Endothelial cell of umbilical vein (primary cell): Measurements from ENCODE around the gene CYP46A1. TPM values are rescaled to one million over a fixed set of nuclear protein-coding genes. Genes with fewer than 3 reads are reported as not detected.

ENCODE experiments used
- BruUV-seq: library from RNA; stranded (reverse); fragments of 400-500 nt; replicated peaks from 2 replicates; lab custom pipeline; 2021; lab: Mats Ljungman, UMichigan
- CTCF ChIA-PET: fragments of 300-600, 350-600 bp; sonication (Branson Sonifier 250); formaldehyde crosslinking; loops from one replicate; lab custom pipeline; 2021; ENCODE audit warnings: antibody characterized with exemption, inconsistent platforms; lab: Charles Lee
- POLR2A ChIA-PET: fragments of 300-600, 350-600 bp; sonication (Branson Sonifier 250); formaldehyde crosslinking; loops from one replicate; lab custom pipeline; 2021; ENCODE audit warnings: antibody characterized with exemption, inconsistent platforms; lab: Charles Lee
- DNase-seq: peaks from one replicate; pipeline ENCODE4 v3.0.0-alpha.2; 2011; ENCODE audit warnings: low read depth, low spot score
- FAIRE-seq: peaks from 2 replicates; lab custom pipeline; 2011; peaks lifted over from hg19 to GRCh38; lab: Jason Lieb, UNC
- H2AFZ ChIP-seq: 2 replicates; pipeline ENCODE4 v1.6.0; 2012; ENCODE audit warnings: low read depth, low read length, control low read depth, inconsistent platforms
- H3K27ac ChIP-seq: 2 replicates; pipeline ENCODE4 v1.5.1; 2011; ENCODE audit warnings: low read depth, mild to moderate bottlenecking, control low read depth, low read length, moderate library complexity; ENCODE audit not compliant: insufficient read depth
- H3K27me3 ChIP-seq, 2 experiments: 2 replicates each; pipeline versions ENCODE4 v1.6.0 to v1.6.1; 2011; ENCODE audit warnings: low read length in 2 of 2, mixed read lengths in 1 of 2; ENCODE audit not compliant: control insufficient read depth in 2 of 2, insufficient read depth in 2 of 2
- H3K36me3 ChIP-seq, 2 experiments: 2 replicates in 1 of 2; 3 replicates in 1 of 2; pipeline ENCODE4 v1.5.1; 2011; ENCODE audit warnings: low read length in 2 of 2, mild to moderate bottlenecking in 1 of 2, moderate library complexity in 1 of 2; ENCODE audit not compliant: control insufficient read depth in 2 of 2, insufficient read depth in 2 of 2; ENCODE audit errors: extremely low read depth in 1 of 2
- H3K4me1 ChIP-seq: 3 replicates; pipeline ENCODE4 v1.5.1; 2011; ENCODE audit warnings: mild to moderate bottlenecking, low read length; ENCODE audit not compliant: control insufficient read depth, insufficient read depth; ENCODE audit errors: extremely low read depth
- H3K4me2 ChIP-seq: 2 replicates; pipeline ENCODE4 v1.6.1; 2011; ENCODE audit warnings: low read length, control low read depth, mixed read lengths; ENCODE audit not compliant: insufficient read depth
- H3K4me3 ChIP-seq, 3 experiments: fragments of 200-600 bp in 1 of 3; sonication (generic), shearing (Covaris generic) in 1 of 3; replicated peaks in 1 of 3; 2 replicates each; pipeline ENCODE4 v1.5.1; 2011 to 2016; ENCODE audit warnings: control low read depth in 3 of 3, low read length in 3 of 3, mild to moderate bottlenecking in 2 of 3, inconsistent platforms in 1 of 3, low read depth in 1 of 3, moderate library complexity in 1 of 3; ENCODE audit not compliant: insufficient read depth in 1 of 3
- H3K79me2 ChIP-seq: 2 replicates; pipeline ENCODE4 v1.6.0; 2012; ENCODE audit warnings: low read length, inconsistent platforms; ENCODE audit not compliant: control insufficient read depth, insufficient read depth
- H3K9ac ChIP-seq: replicated peaks from 2 replicates; pipeline ENCODE3; 2011; ENCODE audit warnings: low read length, control low read depth; ENCODE audit not compliant: insufficient read depth; ENCODE audit errors: extremely low read depth
- H3K9me1 ChIP-seq: replicated peaks from 3 replicates; pipeline ENCODE4 v1.6.0; 2011; ENCODE audit warnings: mild to moderate bottlenecking, low read length; ENCODE audit not compliant: control insufficient read depth, insufficient read depth; ENCODE audit errors: extremely low read depth
- H3K9me3 ChIP-seq: replicated peaks from 2 replicates; pipeline ENCODE4 v1.5.1; 2012; ENCODE audit warnings: low read length, inconsistent platforms; ENCODE audit not compliant: control insufficient read depth, insufficient read depth
- H4K20me1 ChIP-seq: replicated peaks from 2 replicates; pipeline ENCODE3; 2011; ENCODE audit warnings: mild to moderate bottlenecking, low read length; ENCODE audit not compliant: control insufficient read depth, insufficient read depth; ENCODE audit errors: extremely low read depth
- CTCF ChIP-seq, 2 donors: IDR thresholded peaks; 1 replicate in 1 of 2; 2 replicates in 1 of 2; pipeline ENCODE4 v1.5.1; 2011; ENCODE audit warnings: low read length in 2 of 2, mild to moderate bottlenecking in 2 of 2, moderate library complexity in 2 of 2, control low read depth in 1 of 2, inconsistent platforms in 1 of 2, low read depth in 1 of 2; ENCODE audit not compliant: insufficient read depth in 1 of 2; ENCODE audit errors: extremely low read depth in 1 of 2
- EZH2 ChIP-seq: IDR thresholded peaks from 2 replicates; pipeline ENCODE4 v1.6.1; 2012; ENCODE audit warnings: borderline replicate concordance, low read depth, mild to moderate bottlenecking, moderate library complexity, low read length, inconsistent platforms; ENCODE audit not compliant: severe bottlenecking
- FOS ChIP-seq: IDR thresholded peaks from 2 replicates; pipeline ENCODE4 v1.6.1; 2011; ENCODE audit warnings: mild to moderate bottlenecking, low read length, moderate library complexity, borderline replicate concordance; ENCODE audit not compliant: insufficient read depth
- GATA2 ChIP-seq: IDR thresholded peaks from 2 replicates; pipeline ENCODE4 v1.7.0; 2011; ENCODE audit warnings: low read depth, mild to moderate bottlenecking, moderate library complexity, mixed read lengths, low read length; ENCODE audit not compliant: insufficient read length, insufficient read depth
- JUN ChIP-seq: IDR thresholded peaks from 2 replicates; pipeline ENCODE4 v1.6.1; 2011; ENCODE audit warnings: borderline replicate concordance, low read depth; ENCODE audit not compliant: insufficient read length, insufficient read depth
- MAX ChIP-seq: IDR thresholded peaks from 2 replicates; pipeline ENCODE4 v1.6.1; 2011; ENCODE audit not compliant: insufficient read depth, insufficient read length
- MYC ChIP-seq: IDR thresholded peaks from one replicate; pipeline ENCODE4 v1.6.1; 2011; ENCODE audit warnings: mild to moderate bottlenecking, low read depth, low read length
- POLR2A ChIP-seq: IDR thresholded peaks from 2 replicates; pipeline ENCODE4 v1.6.1; 2012; ENCODE audit warnings: low read depth, mild to moderate bottlenecking, control low read depth, low read length
- POLR2AphosphoS5 ChIP-seq: IDR thresholded peaks from 2 replicates; pipeline ENCODE4 v1.6.1; 2012; ENCODE audit warnings: low read depth, mild to moderate bottlenecking, control low read depth, low read length, moderate library complexity; ENCODE audit not compliant: insufficient read depth
- dilution Hi-C: fragments of 300-500 bp; cut with MboI; formaldehyde crosslinking; loops from one replicate; pipeline ENCODE4 v1.15.0; 2019; ENCODE audit warnings: low sequenced_read_pairs; ENCODE audit not compliant: extremely low pct_ligation_motif_present
- intact Hi-C: fragments of 100-400 bp; cut with micrococcal nuclease; formaldehyde crosslinking; loops from one replicate; pipeline ENCODE4 v1.10.0; 2022
- polyA plus RNA-seq, 4 experiments: library from polyadenylated mRNA; depleted of rRNA in 3 of 4; stranded (reverse) in 3 of 4; unstranded in 1 of 4; fragments of >200 nt; gene quantifications; 2 replicates each; pipeline versions ENCODE4 v1.2.1 to v1.2.3, GENCODE V29; 2011 to 2012; ENCODE audit warnings: missing spikeins in 1 of 4
- total RNA-seq: library from RNA; stranded (reverse); gene quantifications from 2 replicates; pipeline ENCODE4 v1.2.3, GENCODE V29; 2021

Gene CYP46A1
- total and polyA plus RNA-seq, 2 donors (not counting 3 experiments of a cell fraction or from before 2014, with no cell fraction given) = 0.03 to 0.24 TPM

- Histone ChIP-seq H4K20me1 (no peaks in the 10 kb centered on the region), H3K27me3 (peaks cover 10 to 11% of the 10 kb centered on the region in 2 experiments), H3K79me2 (no peaks in the 10 kb centered on the region), H3K9ac (no peak overlapping the region), H3K9me1 (no peaks in the 10 kb centered on the region), H3K27ac (no peak overlapping the region), H3K9me3 (no peaks in the 10 kb centered on the region), H2AFZ (no peak overlapping the region), H3K4me3 (no peak overlapping the region), H3K36me3 (no peaks in the 10 kb centered on the region), H3K4me2 (no peak overlapping the region), H3K4me1 (peaks cover 8% of the 10 kb centered on the region)
- ChIA-PET POLR2A (no interaction called here), CTCF (interaction anchor here (1.1 to 1.4 kb wide), 3 partner anchors 9 to 220 kb away, joined by 5 read pairs; no protein-coding TSS in a partner anchor)
- no TSS peak for BruUV-seq
- no peak for FAIRE-seq
- dilution Hi-C loops (no loop called here), intact Hi-C loops (no loop called here)
- DNase-seq = no peak
- no peak for TF ChIP-seq MAX
- TF ChIP-seq MYC = no peak
- no peak for TF ChIP-seq EZH2
- no peak for TF ChIP-seq CTCF (IDR thresholded peaks at IDR 0.05; ENCODE audit: extremely low read depth in 1 of 2, insufficient read depth in 1 of 2, low read depth in 1 of 2, low read length in 2 of 2)
- TF ChIP-seq FOS = no peak
- TF ChIP-seq POLR2AphosphoS5 = no peak
- no peak for TF ChIP-seq POLR2A
- no peak for TF ChIP-seq GATA2
- no peak for TF ChIP-seq JUN
These were observed 4.6 kb upstream of the CYP46A1 start for GRCh38 chr14:99679543-99679942.
